ENCODE measurements around the gene BAHCC1.

BAHCC1 gene

DNA sequence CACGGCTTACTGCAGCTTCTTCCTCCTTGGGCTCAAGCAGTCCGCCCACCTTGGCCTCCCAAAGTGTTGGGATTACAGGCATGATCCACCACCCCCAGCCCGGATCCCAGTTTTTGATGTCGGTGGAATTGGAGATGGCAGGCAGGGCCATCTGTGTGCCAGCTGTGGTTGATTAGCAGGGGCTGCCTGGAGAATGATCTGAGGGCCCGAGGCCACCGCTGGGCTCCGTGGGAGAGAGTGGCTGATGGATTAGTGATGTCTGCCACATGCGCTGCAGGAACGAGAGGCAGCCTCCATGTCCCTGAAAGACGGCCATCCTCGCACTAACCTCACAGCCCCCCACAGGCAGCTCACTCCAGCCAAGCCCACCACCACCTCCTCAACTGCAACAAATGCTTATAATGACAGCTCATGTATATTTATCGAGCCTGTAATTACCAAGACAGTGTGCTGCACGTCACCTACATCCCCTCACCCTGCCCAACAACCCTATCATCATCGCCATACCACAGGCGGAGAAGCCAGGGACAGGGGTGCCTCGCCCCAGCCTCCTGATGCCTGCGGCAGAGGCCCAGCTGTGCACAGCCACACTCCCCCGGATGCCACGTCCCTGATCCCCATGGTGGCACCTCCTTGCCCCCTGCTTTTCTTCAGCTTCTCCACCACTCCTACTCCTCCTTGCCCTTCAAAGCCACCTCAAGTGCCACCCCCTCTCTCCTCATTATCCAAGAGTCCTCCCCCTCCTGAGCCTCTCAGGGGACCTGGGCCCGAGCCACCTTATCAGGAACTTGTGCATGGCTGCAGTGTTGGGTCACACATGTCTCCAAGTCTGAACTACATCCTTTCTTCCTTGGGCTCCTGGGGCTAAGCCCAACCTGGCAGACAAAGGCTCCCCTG is 84.2 kb downstream of the BAHCC1 start:
- Histone ChIP-seq H3K36me3 (replicated peaks; ENCODE audit: low read depth, low read length) (no peaks in the 10 kb centered on the region), H3K27ac (ENCODE audit: low read length) (no peak overlapping the region), H3K9me3 (ENCODE audit: insufficient read depth, low read length) (no peaks in the 10 kb centered on the region), H2AFZ (ENCODE audit: low read depth, low read length) (no peak overlapping the region), H3K27me3 (ENCODE audit: low read depth, low read length) (no peaks in the 10 kb centered on the region), H3K79me2 (ENCODE audit: low read length) (no peaks in the 10 kb centered on the region), H4K20me1 (ENCODE audit: insufficient read depth, low read length) (no peaks in the 10 kb centered on the region), H3K4me2 (ENCODE audit: low read length) (no peak overlapping the region), H3K4me3 (ENCODE audit: low read length) (no peak overlapping the region), H3K4me1 (ENCODE audit: low read length) (peaks cover 15% of the 10 kb centered on the region), H3K9ac (ENCODE audit: low read length) (no peak overlapping the region)
- TF ChIP-seq, protein P1, sequence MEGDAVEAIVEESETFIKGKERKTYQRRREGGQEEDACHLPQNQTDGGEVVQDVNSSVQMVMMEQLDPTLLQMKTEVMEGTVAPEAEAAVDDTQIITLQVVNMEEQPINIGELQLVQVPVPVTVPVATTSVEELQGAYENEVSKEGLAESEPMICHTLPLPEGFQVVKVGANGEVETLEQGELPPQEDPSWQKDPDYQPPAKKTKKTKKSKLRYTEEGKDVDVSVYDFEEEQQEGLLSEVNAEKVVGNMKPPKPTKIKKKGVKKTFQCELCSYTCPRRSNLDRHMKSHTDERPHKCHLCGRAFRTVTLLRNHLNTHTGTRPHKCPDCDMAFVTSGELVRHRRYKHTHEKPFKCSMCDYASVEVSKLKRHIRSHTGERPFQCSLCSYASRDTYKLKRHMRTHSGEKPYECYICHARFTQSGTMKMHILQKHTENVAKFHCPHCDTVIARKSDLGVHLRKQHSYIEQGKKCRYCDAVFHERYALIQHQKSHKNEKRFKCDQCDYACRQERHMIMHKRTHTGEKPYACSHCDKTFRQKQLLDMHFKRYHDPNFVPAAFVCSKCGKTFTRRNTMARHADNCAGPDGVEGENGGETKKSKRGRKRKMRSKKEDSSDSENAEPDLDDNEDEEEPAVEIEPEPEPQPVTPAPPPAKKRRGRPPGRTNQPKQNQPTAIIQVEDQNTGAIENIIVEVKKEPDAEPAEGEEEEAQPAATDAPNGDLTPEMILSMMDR (IDR thresholded peaks at IDR 0.05; ENCODE audit: low read depth, low read length): no peak
- TF ChIP-seq EZH2phosphoT487 (IDR thresholded peaks at IDR 0.05; ENCODE audit: low read depth): no peak

DNA sequence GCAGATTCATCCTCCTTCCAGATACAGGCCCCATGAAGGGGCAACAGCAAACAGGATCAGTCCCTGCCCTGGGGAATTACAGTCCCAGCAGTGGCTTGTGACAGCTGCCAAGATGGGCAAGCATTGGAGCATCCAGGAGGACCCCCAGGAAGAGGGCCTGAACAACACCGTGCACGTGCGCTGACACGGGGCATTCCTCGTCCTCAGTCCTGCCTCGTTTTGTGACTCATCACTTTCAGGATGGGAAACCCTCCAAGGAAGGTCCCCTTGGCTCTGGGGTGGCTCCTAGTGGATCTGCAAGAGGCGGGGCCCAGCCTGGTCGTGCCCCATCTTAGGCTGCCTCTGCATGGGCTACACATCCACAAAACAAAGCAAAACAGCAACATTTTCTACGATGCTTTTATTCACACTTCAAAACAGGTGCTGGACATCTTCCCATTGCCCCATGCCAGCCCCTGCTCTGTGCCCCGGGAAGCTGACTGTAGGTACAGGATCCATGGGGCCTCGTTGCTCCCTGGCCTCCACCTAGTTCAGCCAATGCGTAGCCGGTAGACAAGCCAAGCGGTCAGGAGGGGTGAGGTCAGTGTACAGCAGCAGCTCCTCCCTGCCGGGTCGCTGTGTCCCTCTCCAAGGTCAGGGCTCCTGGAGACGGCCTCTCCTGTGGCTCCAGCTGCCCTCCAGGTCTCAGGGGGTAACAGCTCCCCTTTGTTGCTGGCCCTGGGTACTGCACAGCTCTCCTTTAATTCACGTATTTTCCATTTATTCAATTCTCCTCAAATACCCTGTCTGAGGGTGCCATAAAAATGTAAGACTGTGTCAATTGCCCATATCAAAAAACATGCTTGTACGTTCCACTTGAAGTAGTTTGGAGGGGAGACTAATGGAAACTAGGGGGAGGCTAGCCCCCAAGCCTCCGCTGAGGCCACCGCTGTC is 85.1 kb downstream of the BAHCC1 start:
- H3K4me1 ChIP-seq (ENCODE audit: low read length): peaks cover 20% of the 10 kb centered on the region
- H3K4me2 ChIP-seq (ENCODE audit: low read length): no peak overlapping the region

DNA sequence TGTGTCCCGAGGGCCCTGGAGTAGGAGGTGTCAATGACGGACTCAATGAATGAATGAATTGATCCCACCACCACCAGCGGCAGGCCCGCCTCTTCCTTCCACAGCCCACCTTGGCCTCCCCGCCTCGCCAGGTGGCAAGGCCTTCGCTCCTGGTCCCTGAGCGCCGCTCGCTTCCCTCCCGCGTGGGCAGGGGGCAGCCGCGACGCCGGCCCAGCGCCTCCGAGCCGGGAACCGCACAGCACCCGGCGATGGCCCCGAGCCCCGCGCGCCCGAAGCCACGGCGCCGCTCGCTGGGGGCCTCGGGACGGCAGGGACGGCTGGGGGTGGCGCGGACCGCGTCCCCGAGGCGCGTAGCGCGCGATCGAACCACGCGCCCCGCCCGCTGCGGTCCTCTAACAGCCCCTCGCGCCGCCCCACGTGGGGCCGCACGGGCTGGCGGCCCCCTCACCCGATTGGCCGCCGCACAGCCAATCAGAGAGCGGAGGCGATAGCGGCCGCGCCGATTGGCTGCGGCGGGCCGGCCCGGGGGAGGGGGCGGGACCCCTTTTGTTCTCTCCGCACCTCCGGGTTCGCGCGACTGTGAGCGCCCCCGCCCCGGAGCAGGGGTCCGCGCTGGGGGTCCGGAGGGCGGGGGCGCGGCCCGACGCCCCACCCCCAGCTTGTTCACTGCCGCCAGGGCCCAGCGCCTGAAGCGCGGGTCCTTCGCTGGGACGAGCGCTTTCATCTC is 86.0 kb downstream of the BAHCC1 start:
- no peak overlapping the region for H2AFZ ChIP-seq (ENCODE audit: low read depth, low read length)
- no peak for TF ChIP-seq EZH2phosphoT487 (IDR thresholded peaks at IDR 0.05; ENCODE audit: low read depth)
- TF ChIP-seq, protein P1 (IDR thresholded peaks at IDR 0.05; ENCODE audit: low read depth, low read length): no peak
- no peak overlapping the region for H3K27ac ChIP-seq (ENCODE audit: low read length)
- H3K9ac ChIP-seq (ENCODE audit: low read length): no peak overlapping the region
- H3K4me2 ChIP-seq (ENCODE audit: low read length): no peak overlapping the region
- no peaks in the 10 kb centered on the region for H4K20me1 ChIP-seq (ENCODE audit: insufficient read depth, low read length)
- no peaks in the 10 kb centered on the region for H3K27me3 ChIP-seq (ENCODE audit: low read depth, low read length)
- no peaks in the 10 kb centered on the region for H3K79me2 ChIP-seq (ENCODE audit: low read length)
- H3K36me3 ChIP-seq (replicated peaks; ENCODE audit: low read depth, low read length): no peaks in the 10 kb centered on the region
- no peaks in the 10 kb centered on the region for H3K9me3 ChIP-seq (ENCODE audit: insufficient read depth, low read length)
- peaks cover 20% of the 10 kb centered on the region for H3K4me1 ChIP-seq (ENCODE audit: low read length)
- no peak overlapping the region for H3K4me3 ChIP-seq (ENCODE audit: low read length)

More for the DNA sequence above, 85.1 kb downstream of the BAHCC1 start:
- Histone ChIP-seq H3K9ac (ENCODE audit: low read length) (no peak overlapping the region), H3K27me3 (ENCODE audit: low read depth, low read length) (no peaks in the 10 kb centered on the region), H3K27ac (ENCODE audit: low read length) (no peak overlapping the region), H3K36me3 (replicated peaks; ENCODE audit: low read depth, low read length) (no peaks in the 10 kb centered on the region), H3K79me2 (ENCODE audit: low read length) (no peaks in the 10 kb centered on the region), H3K4me3 (ENCODE audit: low read length) (no peak overlapping the region), H3K9me3 (ENCODE audit: insufficient read depth, low read length) (no peaks in the 10 kb centered on the region), H2AFZ (ENCODE audit: low read depth, low read length) (no peak overlapping the region), H4K20me1 (ENCODE audit: insufficient read depth, low read length) (no peaks in the 10 kb centered on the region)
- TF ChIP-seq, protein P1 (IDR thresholded peaks at IDR 0.05; ENCODE audit: low read depth, low read length): no peak
- TF ChIP-seq EZH2phosphoT487 (IDR thresholded peaks at IDR 0.05; ENCODE audit: low read depth): no peak

Data from OCI-LY3 (cell line).